Activated CD4-positive, CD25-positive, alpha-beta regulatory T cell treated with anti-CD3 and anti-CD28 coated beads, Interleukin-2, amount 50 U/mL, for 16 hours (primary cell): ENCODE data around the gene MYCBPAP.
"Not testable (repeated sequence)": the region's sequence is repeated elsewhere in the genome, so short reads cannot be mapped to it uniquely, and the experiment has no call there.

Experiments
- DNase-seq: peaks from one replicate; pipeline ENCODE4 v3.0.0-alpha.2; 2020; ENCODE audit warnings: low read depth, low spot score

The MYCBPAP gene

GRCh38 chr17:50471009-50471905, 37.0 kb upstream of the MYCBPAP start:
- DNase-seq: no peak

GRCh38 chr17:50472286-50472685, 36.0 kb upstream of the MYCBPAP start:
- no peak for DNase-seq

- not testable (repeated sequence) for DNase-seq
These were observed 35.5 kb upstream of the MYCBPAP start for GRCh38 chr17:50472761-50473161.

- no peak for DNase-seq
These were observed 34.3 kb upstream of the MYCBPAP start for GRCh38 chr17:50473901-50474300.

- no peak for DNase-seq
These were observed 33.7 kb upstream of the MYCBPAP start for GRCh38 chr17:50474523-50474922.

GRCh38 chr17:50475362-50475761, 32.9 kb upstream of the MYCBPAP start:
- DNase-seq: no peak

GRCh38 chr17:50475775-50476544, 32.3 kb upstream of the MYCBPAP start:
- DNase-seq: not testable (repeated sequence)

GRCh38 chr17:50476545-50477315, 31.5 kb upstream of the MYCBPAP start:
- no peak for DNase-seq

- no peak for DNase-seq
These were observed 30.3 kb upstream of the MYCBPAP start for GRCh38 chr17:50477976-50478375.

- DNase-seq: peak; percentile 69
These were observed 29.6 kb upstream of the MYCBPAP start, which contains the start of gene RSAD1 for GRCh38 chr17:50478391-50479381. Gene RSAD1 (plus strand): TSS chr17:50478860. CDS start chr17:50478885, 25 bp downstream.

GRCh38 chr17:50479522-50480141, 28.6 kb upstream of the MYCBPAP start:
- peak; percentile 38 for DNase-seq

- no peak for DNase-seq
These were observed 28.0 kb upstream of the MYCBPAP start for GRCh38 chr17:50480142-50480764.

- DNase-seq: no peak
These were observed 27.3 kb upstream of the MYCBPAP start for GRCh38 chr17:50480854-50481490.

- no peak for DNase-seq
These were observed 26.6 kb upstream of the MYCBPAP start for GRCh38 chr17:50481648-50482047.

- no peak for DNase-seq
These were observed 26.1 kb upstream of the MYCBPAP start for GRCh38 chr17:50482110-50482509.

GRCh38 chr17:50482516-50482915, 25.7 kb upstream of the MYCBPAP start:
- peak; percentile 54 for DNase-seq

- no peak for DNase-seq
These were observed 25.0 kb upstream of the MYCBPAP start for GRCh38 chr17:50483266-50483665.

GRCh38 chr17:50484386-50485155, 23.7 kb upstream of the MYCBPAP start:
- DNase-seq: no peak
